Measurements from ENCODE around the gene SMAGP.
"Not testable (repeated sequence)": the region's sequence is repeated elsewhere in the genome, so short reads cannot be mapped to it uniquely, and the experiment has no call there.

The SMAGP gene

GRCh38 chr12:51264297-51264696 lies 5.9 kb downstream of the SMAGP start:
- no peak for DNase-seq (ENCODE audit: low spot score)

GRCh38 chr12:51263341-51263740 lies 6.9 kb downstream of the SMAGP start:
- no peak for DNase-seq (ENCODE audit: low spot score)

DNA sequence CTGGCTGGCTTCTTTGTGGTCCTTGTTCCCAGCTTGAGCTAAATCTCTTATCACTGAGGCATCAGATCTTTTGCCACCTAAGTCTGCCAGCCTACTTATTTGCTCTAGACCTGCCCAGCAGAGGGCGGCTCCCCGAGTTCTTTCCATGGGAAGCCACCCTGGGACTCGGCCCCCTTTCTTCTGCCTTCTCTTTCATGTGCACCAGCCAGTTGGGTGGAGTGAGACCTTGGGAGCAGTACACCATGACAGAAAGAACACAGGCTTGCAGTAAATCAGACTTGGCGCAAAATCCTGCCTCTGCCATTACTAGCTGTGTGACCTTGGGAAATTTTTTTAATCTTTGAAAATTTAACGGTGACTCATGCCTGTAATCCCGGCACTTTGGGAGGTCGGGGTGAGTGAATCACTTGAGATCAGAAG lies 7.4 kb downstream of the SMAGP start:
- DNase-seq (ENCODE audit: low spot score) = no peak

GRCh38 chr12:51259600-51259999 lies 10.6 kb downstream of the SMAGP start:
- DNase-seq (ENCODE audit: low spot score) = not testable (repeated sequence)

DNA sequence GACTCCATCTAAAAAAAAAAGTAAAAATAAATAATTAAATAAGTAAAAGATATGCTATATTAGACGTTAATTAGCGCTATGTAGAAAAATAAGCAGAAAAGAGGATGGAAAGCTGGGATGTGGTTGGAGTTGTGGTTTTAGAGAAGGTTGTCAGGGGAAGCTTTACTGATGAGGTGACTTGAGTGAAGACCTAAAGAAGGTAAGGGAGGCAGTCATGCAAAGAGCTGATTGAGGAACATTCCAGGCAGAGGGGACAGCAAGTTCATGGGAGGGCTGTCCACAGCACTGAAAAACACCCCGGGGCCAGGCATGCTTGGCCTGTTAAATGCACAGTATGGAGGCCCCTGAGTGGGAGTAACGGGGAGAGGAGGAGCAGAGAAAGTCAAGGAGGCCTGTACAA lies 15.7 kb downstream of the SMAGP start:
- DNase-seq (ENCODE audit: low spot score) = no peak

- DNase-seq (ENCODE audit: low spot score) = no peak
These were observed 16.9 kb downstream of the SMAGP start for GRCh38 chr12:51253276-51253675.

DNA sequence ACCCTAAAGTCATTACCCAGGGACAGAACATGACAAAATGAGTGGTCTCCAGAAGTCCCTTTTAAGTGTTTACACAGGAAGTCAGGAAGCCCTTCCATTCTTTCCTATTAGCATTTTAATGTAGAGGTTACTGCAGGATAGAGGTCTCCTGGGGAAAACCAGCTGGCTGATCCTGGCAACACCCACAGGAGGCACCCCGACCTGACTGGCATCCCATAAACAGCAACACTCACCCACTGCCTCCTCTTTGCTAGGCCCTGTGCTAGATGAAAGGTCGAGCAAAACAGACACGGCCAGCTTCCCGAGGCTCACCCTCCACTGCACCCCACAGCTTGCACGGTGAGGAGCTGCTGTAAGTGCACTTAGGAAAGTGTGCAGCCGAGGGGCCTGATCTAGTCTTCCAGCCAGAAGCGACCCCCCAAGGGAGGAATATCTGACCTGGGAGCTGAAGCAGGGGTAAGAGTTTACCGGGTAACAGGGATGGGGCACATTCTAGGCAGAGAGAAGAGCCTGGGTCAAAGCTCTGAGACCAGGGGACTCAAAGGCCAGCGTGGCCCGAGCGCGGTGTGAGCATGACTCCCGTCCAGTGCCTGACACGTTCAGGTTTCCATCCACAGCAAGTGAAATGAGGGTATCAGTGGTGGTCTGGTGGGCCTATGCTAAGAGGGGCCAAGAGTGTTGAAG lies 22.6 kb downstream of the SMAGP start:
- DNase-seq (ENCODE audit: low spot score) = no peak

DNA sequence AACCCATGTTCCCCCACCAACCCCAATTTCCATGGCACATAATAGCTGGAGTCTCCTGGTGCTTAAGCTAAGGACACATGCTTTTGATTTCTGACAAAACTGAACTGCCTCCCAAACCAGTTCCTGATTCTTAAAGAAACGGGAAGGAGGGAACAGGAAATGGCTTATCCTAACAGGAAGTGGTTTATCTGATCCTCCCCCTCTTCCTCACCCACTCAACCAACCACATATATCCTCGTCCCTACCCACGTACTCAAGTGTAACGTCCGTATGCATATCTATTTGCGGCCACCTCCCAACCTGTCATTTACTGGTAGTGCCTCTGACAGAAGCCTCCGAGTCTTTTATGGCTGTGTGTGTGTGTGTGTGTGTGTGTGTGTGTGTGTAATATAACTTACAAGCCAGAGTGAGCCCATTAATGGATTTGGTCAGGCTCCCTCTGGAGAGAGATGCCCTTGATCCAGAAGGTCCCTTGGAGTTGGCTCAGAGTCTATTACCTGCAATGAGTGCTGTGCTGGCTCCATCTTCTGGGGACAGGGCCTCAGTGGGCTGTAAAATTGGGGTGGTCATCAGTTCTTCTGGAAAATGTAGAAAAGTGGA lies 23.9 kb downstream of the SMAGP start:
- peak; percentile 23 for DNase-seq (ENCODE audit: low spot score)

DNA sequence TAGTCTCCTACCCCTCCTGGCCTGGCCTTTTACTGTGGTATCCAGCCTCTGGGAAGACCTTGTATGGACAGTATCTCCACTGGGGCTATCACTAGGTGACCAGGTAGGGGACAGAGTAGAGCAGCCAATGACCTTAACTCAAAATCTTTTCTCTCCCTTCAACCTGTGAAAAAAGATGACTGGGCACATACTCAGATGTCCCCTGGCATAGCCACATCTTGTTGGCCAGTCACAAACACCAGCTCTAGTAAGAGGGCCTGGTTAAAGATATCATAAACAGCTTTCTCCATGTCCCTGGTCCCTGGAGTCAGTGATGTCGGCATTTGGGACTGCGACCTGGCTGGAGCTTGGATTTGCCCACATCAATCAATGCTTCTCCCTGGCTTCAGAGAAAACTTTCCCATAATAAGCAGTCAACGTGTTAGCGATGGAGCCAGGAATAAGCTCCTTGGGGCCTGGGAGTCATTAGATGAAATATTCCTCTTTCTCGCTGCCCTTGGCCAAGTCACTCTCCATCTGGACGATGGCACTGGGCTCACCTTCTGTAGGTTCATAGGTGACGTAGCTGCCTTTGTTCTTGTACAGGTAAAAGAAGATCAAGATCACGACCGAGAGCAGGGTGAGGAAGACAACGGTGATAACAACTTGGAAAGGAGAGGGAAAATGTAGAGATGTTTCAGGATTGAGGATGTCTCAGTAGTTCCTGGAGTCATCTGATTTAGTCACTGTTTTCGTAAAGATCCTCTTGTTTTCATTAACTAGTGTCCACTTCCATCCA lies 24.6 kb downstream of the SMAGP start:
- no peak for DNase-seq (ENCODE audit: low spot score)

GRCh38 chr12:51244269-51244668 lies 25.9 kb downstream of the SMAGP start:
- DNase-seq (ENCODE audit: low spot score) = no peak

- no peak for DNase-seq (ENCODE audit: low spot score)
These were observed 27.3 kb downstream of the SMAGP start for GRCh38 chr12:51242876-51243275.

DNA sequence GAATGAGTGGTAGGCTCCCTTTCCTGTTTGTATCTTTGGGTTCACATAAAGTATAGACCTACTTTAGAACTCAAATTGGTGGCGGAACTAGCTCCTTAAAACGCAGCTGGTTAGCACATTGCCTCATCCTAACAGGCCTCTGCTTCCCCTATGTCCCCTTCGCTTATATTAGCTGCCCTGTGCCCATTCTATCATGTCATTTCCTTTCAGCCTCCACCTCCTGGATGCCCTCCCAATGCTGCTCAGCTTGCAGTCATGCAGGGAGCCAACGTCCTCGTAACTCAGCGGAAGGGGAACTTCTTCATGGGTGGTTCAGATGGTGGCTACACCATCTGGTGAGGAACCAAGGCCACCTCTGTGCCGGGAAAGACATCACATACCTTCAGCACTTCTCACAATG lies 28.1 kb downstream of the SMAGP start:
- no peak for DNase-seq (ENCODE audit: low spot score)

DNA sequence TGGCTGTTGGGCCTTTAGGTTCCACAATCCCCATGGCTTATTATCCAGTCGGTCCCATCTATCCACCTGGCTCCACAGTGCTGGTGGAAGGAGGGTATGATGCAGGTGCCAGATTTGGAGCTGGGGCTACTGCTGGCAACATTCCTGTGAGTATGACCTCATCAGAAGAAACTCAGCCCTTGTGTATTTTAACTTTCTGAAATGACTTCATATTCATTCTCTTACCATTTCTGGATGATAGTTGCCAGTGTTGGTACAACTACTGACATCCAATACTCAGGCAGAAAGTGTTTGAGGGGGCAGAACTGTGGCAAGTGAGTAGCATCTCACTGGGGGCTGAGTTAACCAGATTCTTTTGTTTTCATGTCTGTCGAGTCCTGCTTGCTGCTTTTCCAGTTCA lies 29.2 kb downstream of the SMAGP start:
- DNase-seq (ENCODE audit: low spot score) = no peak

DNA sequence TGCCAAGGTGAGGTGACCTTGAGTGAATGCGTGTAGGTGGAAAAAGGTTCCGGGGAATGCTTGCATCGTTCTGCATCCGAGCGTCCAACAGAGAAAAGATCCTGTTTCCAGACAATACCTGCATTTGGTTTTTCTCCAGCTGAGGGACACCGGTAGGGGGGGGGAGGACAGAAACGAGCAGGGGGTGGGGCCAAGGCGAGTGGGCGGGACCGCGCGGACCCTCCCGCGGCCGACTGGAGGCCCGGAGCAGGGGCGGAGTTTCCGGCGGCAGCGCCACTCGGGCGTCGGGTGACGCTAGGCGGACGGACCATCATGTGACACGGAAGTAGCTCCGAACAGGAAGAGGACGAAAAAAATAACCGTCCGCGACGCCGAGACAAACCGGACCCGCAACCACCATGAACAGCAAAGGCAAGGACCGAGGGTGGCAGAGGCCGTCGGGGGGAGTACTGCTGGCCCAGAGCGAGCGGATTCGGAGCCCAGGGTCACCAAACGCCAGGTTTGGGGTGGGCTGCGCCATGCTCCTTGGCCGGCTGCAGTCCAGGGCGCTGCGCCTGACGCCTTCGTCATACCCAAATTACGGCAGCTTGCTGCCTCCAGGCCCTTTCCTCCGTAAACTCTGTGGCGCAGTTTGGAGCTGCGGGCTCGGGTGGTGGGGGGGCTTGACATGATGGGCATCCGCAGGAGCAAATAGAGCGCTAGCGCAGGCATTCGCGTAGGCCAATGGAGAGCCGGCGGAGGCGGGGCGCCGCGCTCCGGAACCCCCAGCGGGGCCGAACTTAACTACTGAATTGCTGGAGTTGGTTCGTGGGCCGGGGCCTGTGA lies 31.5 kb downstream of the SMAGP start, which contains the start of gene DAZAP2:
DAZAP2 (plus strand) TSS at position 317 of the 825 bp plus-strand sequence; CDS start at position 399, 82 bp downstream.
- peak; percentile 98 for DNase-seq (ENCODE audit: low spot score)

- no peak for DNase-seq (ENCODE audit: low spot score)
These were observed 32.1 kb downstream of the SMAGP start for GRCh38 chr12:51238037-51238509.

DNA sequence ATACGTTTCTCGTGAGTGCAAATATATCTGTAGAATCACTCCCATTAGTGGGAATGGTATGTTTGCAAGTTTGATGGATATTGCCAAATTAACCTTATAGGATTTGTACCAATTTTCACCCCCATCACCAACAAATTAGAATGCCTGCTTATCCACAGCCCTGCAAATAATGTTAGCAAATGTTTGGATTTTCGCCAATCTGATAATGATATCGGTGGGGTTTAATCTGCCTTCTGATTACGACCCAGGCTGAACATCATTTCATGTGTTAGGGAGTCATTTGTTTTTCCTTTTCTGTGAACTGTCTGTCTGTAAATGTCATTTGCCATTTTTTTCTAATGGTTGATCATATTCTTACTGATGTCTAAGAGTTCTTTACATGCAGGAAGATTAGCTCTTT lies 35.7 kb downstream of the SMAGP start:
- DNase-seq (ENCODE audit: low spot score) = no peak

- no peak for DNase-seq (ENCODE audit: low spot score)
These were observed 37.6 kb downstream of the SMAGP start for GRCh38 chr12:51232642-51233041.

DNA sequence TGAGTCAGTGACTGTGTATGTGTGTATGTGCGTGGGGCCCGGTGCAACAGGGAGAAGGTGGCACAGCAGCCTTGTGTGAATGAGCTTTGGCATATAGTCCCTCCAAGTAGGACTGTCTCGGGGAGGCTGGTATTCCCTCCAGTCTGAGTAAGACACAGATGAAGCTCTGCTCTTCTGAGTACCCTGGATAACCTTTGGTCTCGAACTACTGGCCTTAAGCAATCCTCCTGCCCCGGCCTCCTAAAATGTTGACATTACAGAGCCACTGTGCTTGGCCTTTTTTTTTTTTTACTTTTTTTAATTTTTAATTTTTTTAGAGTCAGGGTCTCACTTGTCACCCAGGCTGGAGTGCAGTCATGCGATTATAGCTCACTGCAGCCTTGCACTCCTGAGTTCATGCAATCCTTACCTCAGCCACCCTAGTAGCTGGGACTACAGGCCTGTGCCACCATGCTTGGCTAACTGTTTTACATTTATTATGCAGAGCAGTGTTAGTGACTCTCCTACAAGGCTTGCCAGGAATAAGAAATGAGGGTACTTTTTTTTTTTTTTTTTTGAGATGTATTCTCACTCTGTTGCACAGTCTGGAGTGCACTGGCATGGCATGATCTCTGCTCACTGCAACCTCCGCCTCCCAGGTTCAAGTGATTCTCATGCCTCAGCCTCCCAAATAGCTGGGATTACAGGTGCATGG lies 41.0 kb downstream of the SMAGP start:
- DNase-seq (ENCODE audit: low spot score) = no peak

DNA sequence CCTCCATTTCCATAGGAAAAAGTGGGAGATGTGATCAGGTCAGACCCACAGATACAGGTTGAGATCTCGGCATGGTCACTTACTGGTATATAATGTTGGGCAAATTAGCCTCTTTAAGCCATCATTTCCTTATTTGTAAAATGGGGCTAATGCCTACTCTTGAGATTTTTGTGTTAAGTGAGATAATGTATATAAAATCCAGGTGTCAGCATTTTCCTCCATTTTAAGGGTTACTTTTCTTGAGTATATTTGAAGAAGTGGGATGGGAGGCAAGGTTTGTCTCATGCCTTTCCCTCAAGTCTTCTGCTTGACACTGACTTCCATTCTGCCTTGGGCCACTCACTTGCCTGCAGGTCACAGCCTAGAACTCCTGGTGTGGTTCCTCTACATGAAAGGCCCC lies 42.3 kb downstream of the SMAGP start:
- no peak for DNase-seq (ENCODE audit: low spot score)

DNA sequence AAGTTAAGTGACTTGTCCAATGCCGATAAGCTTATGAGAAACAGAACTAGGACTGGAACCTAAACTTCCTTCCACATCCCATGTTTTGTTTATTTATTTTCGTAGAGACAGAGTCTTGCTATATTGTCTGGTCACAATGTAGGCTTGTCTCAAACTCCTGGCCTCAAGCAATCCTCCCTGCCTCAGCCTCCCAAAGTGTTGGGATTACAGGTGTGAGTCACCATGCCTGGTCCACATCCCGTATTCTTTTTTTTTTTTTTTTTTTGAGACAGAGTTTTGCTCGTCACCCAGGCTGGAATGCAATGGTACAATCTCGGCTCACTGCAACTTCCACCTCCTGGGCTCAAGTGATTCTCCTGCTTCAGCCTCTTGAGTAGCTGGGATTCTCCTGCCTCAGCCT lies 43.1 kb downstream of the SMAGP start:
- DNase-seq (ENCODE audit: low spot score) = not testable (repeated sequence)

DNA sequence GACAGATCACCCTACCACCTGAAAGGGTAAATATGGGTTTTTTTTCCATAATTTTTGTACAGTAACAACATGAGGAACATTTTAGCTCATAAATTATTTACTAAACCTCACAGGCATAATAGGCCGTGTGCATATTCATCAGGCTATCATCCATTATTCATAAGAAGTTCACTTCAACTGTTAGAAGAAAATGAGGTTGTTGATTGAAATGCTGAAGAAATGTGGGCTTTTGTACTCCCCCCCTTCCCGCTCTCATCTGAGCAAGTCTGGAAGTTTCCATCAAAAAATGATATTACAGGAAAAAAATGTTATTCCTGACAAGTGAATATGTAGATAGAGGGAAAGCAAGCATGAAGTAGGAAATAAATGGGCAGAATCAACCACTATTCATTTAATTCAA lies 44.4 kb downstream of the SMAGP start:
- no peak for DNase-seq (ENCODE audit: low spot score)
